ENCODE results near the gene JPT2.

Gene JPT2, protein sequence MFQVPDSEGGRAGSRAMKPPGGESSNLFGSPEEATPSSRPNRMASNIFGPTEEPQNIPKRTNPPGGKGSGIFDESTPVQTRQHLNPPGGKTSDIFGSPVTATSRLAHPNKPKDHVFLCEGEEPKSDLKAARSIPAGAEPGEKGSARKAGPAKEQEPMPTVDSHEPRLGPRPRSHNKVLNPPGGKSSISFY

DNA sequence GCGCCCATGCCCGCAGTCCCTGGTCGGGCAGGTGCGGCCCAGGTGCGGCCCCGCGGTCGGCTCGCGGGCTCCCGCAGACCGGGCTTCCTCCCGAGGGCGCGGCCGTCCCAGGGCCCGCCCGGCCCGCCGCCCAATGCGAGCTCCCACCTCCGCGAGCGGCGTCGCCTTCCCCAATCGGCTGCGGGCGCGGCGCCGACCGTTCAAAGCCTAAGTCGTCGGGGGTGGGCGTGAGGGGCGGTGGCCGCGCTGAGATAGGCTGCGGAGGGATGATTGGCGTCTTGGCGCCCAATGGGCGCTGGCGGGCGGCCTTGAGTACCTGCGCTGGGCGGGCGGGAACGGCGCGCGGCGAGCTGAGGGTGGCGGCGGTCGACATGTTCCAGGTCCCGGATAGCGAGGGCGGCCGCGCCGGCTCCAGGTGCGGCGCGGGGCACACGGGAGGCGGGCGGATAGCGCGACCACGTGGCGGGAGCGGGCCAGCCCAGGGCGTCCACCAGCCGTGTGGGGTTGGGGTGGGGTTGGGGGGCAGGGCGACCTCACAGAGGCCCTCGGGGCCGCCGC lies at the start of gene JPT2:
JPT2 (plus strand) TSS at position 338 of the 558 bp plus-strand sequence; CDS start at position 372, 34 bp downstream.
- peak; percentile 99 for DNase-seq (ENCODE audit: low spot score)

- DNase-seq (ENCODE audit: low spot score): no peak
These were observed 47.4 kb upstream of the JPT2 start for GRCh38 chr16:1630450-1631213.

DNA sequence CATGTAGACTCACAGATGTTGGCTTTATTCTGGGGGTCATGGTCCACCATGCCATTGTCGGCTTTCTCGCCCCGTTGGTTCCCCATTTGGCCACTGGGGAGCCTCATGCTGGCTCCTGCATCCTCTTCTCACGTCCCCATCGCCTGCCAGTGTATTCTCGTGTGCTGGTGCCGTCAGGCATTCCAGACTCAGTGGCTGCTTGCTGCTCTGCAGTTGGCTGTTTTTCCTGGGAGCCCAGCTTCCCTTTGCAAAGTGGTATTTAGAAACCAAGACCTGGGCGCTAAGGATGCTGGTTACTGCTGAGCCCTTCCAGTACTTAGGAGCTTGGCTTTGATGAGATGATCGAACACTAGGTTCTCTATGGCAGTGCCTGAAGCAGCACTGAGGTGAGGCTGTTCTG lies 46.8 kb upstream of the JPT2 start:
- no peak for DNase-seq (ENCODE audit: low spot score)

GRCh38 chr16:1631931-1632637 lies 46.0 kb upstream of the JPT2 start:
- no peak for DNase-seq (ENCODE audit: low spot score)

GRCh38 chr16:1632638-1632970 lies 45.5 kb upstream of the JPT2 start:
- DNase-seq (ENCODE audit: low spot score): no peak

DNA sequence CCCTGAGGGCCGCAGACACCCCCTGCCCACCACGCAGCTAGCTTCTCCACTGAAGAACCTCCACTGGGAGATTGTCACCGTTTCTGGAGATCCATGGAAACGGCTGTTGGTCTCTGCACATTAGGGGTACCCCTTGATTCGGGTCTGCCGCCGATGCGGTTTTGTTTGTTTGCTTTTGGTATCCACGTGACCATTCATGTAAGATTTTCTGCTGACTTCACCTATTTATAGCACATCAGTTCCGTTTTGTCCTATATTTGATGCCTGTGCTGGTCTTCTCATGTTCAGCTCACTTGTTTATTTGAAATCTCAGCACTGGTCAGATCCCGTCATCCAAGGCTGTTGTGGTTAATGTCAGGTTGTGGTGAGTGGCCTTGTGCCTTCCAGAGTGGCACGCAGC lies 44.8 kb upstream of the JPT2 start:
- DNase-seq (ENCODE audit: low spot score): no peak

GRCh38 chr16:1634541-1634940 lies 43.5 kb upstream of the JPT2 start:
- no peak for DNase-seq (ENCODE audit: low spot score)

GRCh38 chr16:1635070-1635469 lies 43.0 kb upstream of the JPT2 start:
- no peak for DNase-seq (ENCODE audit: low spot score)

DNA sequence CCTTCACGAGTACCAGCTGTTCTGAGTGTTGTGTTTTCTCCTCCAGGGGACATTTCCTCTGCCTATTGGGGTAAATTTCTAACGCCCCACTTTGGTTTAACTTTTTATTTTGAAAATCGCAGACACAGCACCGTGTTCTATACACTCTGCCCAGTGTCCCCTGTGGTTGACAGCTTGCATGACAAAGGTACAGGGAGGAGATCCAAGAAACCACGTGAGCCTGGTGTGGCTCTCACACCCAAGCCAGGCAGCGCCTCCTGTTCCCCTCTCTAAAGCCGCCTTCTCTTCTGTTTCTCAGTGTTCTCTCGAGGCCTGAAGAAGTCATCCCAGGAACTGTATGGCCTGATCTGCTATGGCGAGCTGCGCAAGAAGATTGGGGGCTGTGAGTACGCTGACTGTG lies 40.6 kb upstream of the JPT2 start:
- DNase-seq (ENCODE audit: low spot score): no peak

- no peak for DNase-seq (ENCODE audit: low spot score)
These were observed 39.3 kb upstream of the JPT2 start for GRCh38 chr16:1638757-1639156.

DNA sequence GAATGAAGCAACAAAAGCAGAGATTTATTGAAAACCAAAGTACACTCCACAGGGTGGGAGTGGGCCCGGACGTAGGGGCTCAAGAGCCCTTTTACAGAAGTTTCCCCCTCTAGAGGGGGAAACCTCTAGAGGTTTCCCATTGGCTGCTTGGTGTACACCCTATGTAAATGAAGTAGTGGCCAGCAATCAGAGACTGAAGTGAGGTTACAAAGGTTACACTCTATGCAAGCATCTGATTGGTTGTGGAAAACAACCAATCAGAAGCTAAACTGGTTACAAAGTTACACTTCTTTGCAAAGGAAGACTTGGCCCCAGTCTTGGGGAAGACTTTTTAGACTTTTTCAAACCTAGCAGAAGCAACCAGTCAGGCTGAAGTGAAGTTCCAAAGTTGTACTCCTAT lies 38.8 kb upstream of the JPT2 start:
- no peak for DNase-seq (ENCODE audit: low spot score)

GRCh38 chr16:1639860-1640259 lies 38.2 kb upstream of the JPT2 start:
- DNase-seq (ENCODE audit: low spot score): no peak

GRCh38 chr16:1640261-1640941 lies 37.7 kb upstream of the JPT2 start:
- DNase-seq (ENCODE audit: low spot score): no peak

DNA sequence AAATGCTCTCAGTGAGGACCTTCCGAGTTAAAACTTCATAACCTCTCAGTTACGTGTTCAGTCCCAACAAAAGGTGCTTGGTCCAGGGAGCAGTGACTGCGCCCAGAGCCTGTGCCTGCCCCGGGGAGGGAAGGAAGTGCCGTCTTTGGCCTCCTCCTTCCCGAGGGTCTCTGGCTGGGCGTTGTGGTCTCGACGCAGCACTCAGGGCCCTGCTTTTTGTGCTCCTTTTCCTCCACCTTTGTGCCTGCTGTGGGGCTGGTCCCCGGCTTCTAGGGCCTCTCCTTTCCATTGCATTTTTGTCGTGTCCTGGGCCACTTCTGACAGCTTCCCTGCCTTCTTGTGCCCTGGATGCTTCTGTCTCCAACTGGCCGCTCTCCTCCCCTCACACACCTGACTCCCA lies 36.8 kb upstream of the JPT2 start:
- DNase-seq (ENCODE audit: low spot score): no peak

DNA sequence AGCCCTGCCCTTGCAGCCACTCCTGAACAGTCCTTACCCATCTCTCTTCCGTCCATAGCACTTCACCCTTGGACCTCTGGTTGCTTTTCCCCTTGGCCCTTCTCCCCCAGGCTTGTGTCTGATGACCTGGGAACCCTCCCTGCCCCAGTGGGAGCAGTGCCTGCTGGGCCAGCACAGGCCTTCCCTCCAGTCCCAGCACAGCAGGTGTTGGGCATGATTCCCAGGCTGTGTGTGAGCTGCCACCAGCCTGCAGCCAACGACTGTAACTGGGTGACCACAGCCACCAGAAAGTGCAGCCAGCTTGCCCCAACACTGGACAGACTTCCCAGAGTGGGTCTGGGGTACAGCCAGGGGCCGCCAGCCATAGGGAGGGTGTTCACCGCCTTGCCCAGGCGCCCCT lies 35.9 kb upstream of the JPT2 start:
- DNase-seq (ENCODE audit: low spot score): no peak

- no peak for DNase-seq (ENCODE audit: low spot score)
These were observed 35.3 kb upstream of the JPT2 start for GRCh38 chr16:1642753-1643152.

- no peak for DNase-seq (ENCODE audit: low spot score)
These were observed 34.6 kb upstream of the JPT2 start for GRCh38 chr16:1643521-1643920.

DNA sequence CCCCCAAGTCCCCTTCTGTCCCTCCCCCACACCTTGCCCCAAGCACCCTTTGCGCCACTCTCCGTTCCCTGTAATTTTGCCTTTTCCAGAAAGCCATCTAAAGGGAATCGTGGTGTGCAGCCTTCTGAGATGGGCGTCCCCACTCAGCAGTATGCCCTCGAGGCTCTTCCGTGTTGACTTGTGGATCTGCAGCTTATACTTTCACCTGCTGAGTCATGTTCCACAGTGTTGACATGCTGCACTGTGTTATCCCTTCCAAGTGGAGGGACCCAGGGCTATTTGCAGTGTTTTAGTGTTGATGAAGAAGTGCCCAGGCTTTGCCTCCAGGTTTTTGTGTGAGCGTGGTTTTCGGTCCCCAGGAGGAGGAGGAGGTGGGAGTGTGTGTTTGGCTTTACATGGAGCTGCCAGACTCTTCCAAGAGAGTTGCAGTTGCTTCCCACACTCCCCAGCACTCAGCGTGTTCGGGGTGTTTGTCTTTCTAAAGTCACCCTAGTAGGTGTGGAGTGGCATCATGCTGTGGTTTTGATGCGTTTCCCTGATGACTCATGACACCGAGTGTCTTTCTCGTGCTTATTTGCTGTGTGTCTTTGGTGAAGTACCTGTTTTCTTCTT lies 32.1 kb upstream of the JPT2 start:
- DNase-seq (ENCODE audit: low spot score): no peak

DNA sequence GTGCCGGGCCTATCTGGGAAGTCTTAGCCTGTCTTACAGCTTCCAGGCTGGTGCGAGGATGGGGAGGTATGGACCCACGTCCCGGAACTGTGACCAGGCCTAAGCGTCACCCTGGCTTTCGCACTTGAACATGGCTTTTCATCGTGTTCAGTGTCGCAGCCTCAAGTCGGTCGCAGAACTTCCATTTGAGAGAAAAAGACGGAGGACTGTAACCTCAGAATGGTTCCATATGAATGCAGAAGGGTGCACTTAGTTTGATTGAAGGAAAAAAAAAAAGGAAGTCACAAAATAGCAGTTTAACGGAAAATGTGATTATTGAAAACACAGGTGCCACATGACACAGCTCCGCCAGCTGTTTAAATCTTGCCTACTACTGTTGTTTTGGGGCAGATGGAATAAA lies 30.2 kb upstream of the JPT2 start:
- DNase-seq (ENCODE audit: low spot score): no peak

- no peak for DNase-seq (ENCODE audit: low spot score)
These were observed 27.9 kb upstream of the JPT2 start for GRCh38 chr16:1650131-1650530.

DNA sequence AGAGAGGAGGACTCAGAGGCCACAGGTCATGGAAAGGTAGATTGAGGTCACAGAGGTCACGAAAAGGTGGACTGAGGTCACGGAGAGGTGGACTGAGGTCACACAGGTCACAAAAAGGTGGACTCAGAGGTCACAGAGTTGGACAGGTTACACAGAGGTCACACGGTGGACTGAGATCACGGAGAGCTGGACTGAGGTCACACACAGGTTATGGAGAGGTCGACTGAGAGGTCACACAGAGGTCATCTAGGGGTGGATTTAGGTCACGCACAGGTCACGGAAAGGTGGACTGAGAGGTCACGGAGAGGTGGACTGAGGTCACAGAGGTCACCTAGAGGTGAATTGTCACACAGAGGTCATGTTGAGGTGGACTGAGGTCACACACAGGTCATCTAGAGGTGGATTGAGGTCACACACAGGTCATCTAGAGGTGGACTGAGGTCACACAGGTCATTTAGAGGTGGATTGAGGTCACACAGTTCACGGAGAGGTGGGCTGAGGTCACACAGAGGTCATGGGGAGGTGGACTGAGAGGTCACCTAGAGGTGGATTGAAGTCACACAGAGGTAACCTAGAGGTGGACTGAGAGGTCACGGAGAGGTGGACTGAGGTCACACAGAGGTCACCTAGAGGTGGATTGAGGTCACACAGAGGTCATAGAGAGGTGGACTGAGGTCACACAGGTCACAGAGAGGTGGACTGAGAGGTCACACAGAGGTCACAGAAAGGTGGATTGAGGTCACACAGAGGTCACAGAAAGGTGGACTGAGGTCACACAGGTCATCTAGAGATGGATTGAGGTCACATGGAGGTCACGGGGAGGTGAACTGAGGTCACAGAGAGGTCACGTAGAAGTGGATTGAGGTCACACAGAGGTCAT lies 26.7 kb upstream of the JPT2 start:
- no peak for DNase-seq (ENCODE audit: low spot score)
